ENCODE measurements around the gene RPP40.

The RPP40 gene

DNA sequence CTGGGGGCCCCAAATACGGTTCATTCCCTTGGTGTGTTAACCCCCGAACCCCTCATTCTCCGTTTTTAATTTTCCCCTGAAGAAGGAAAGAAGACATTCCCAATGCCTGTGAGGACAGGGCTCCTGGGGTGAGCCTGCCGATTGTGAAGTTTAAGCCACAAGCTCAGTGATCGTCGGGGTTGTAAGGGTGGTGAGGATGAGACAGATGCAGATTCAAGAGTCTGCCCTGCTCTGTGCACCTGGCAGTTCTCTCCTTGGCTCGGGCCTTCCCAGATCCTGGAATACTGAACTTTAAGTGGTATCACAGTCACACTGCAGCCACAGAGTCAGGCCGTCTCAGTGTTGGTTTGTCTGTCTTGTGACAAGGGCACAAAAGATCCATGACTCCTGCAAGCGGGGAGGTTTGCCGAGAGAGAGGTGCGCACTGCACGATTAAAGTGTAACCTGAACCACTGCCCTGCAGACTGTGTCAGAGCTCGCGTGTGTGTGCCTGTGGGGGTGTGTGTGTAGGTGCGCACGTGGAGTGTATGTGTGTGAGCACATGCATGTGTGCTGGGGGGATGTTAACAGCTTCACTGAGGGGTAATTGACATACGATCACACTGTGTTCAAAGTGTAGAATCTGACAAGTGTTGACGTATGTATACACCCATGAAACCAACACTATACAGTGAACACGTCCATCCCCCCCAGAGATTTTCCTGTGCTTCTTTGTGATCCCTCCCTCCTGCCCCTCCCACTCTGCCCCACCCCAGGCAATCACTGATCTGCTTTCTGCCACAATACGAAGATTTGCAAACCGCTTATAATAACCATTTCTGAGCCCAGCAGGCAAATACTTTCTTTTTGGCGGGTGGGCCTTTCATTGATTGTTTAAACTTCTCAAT is 38.9 kb downstream of the RPP40 start:
- DNase-seq (ENCODE audit: low read depth), result no peak
- no peak overlapping the region for H3K4me3 ChIP-seq (ENCODE audit: low read depth, low read length)
- TF ChIP-seq, protein P1, sequence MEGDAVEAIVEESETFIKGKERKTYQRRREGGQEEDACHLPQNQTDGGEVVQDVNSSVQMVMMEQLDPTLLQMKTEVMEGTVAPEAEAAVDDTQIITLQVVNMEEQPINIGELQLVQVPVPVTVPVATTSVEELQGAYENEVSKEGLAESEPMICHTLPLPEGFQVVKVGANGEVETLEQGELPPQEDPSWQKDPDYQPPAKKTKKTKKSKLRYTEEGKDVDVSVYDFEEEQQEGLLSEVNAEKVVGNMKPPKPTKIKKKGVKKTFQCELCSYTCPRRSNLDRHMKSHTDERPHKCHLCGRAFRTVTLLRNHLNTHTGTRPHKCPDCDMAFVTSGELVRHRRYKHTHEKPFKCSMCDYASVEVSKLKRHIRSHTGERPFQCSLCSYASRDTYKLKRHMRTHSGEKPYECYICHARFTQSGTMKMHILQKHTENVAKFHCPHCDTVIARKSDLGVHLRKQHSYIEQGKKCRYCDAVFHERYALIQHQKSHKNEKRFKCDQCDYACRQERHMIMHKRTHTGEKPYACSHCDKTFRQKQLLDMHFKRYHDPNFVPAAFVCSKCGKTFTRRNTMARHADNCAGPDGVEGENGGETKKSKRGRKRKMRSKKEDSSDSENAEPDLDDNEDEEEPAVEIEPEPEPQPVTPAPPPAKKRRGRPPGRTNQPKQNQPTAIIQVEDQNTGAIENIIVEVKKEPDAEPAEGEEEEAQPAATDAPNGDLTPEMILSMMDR (IDR thresholded peaks at IDR 0.05; ENCODE audit: insufficient read depth, low read depth, low read length, missing control alignments), result no peak

DNA sequence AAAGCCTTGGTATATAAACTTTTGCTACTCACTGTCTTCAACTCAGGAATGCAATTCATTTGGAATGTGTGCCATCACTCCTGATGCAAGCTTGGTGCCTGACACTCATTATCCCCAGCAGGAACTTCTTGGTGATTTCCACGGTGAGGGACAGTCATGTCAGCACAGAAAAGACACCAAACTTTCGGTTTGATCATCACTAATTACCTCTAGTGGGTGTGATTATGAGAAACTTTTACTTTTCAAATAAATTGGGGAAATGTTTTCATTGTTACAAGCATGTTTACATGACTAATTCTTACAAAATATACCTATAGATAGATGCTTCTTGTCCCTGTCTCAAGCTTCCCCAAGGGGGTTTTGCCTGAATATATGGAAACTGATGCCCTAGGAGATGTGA is 40.9 kb downstream of the RPP40 start:
- H3K4me3 ChIP-seq (ENCODE audit: low read depth, low read length), result no peak overlapping the region
- DNase-seq (ENCODE audit: low read depth), result no peak
- TF ChIP-seq, protein P1 (IDR thresholded peaks at IDR 0.05; ENCODE audit: insufficient read depth, low read depth, low read length, missing control alignments), result no peak

DNA sequence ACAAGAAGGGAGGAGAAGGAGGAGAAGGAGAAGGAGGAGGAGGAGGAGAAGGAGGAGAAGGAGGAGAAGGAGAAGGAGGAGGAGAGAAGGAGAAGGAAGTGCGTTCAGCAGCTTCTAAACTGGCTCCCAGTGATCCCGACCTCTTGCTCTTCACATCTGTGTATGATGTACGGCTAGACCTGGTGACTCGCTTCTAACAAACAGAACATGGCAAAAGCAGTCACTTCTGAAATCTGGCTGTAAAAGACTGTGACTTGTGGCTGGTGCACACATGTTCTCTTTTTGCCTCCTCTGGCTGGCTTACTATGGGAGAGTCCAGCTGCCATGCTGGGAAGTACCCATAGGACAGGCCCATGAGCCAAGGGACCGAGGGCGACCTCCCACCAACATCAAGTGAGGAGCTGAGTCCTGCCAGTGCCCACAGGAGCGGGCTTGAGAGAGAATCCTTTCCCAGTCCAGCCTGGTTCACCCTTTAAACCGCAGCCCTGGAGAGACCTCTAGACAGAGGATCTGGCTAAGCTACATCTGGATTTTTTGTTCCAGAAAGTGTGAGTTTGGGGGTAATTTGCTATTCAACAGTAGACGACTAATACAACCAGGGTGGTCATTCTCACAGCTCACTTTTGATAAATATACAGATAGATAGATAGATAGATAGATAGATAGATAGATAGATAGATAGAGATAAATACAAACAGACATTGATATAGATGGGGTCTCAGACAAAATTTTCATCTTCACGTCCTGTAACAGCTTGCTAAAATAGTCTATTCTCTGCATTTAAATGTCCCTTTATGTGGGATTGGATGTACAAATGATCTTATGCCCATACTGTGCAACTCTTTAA is 42.3 kb downstream of the RPP40 start:
- no peak overlapping the region for H3K4me3 ChIP-seq (ENCODE audit: low read depth, low read length)
- TF ChIP-seq, protein P1 (IDR thresholded peaks at IDR 0.05; ENCODE audit: insufficient read depth, low read depth, low read length, missing control alignments), result no peak
- DNase-seq (ENCODE audit: low read depth), result no peak

DNA sequence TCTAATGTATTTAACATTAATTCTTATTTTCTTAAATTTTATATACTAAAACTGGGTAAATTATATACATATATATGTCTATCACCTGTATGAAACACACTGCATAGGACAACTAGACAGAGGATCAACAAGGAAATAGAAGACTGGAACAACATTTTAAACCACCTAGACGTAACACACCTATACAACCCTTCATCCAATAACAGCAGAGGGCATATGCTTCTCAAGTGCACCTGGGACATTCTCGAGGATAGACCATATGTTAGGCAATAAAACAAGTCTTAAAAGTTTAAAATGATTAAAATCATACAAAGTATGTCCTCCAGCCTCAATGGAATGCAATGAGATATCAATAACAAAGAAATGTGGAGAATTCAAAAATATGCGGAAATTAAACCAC is 45.2 kb downstream of the RPP40 start:
- TF ChIP-seq, protein P1 (IDR thresholded peaks at IDR 0.05; ENCODE audit: insufficient read depth, low read depth, low read length, missing control alignments), result no peak
- H3K4me3 ChIP-seq (ENCODE audit: low read depth, low read length), result no peak overlapping the region
- DNase-seq (ENCODE audit: low read depth), result no peak

DNA sequence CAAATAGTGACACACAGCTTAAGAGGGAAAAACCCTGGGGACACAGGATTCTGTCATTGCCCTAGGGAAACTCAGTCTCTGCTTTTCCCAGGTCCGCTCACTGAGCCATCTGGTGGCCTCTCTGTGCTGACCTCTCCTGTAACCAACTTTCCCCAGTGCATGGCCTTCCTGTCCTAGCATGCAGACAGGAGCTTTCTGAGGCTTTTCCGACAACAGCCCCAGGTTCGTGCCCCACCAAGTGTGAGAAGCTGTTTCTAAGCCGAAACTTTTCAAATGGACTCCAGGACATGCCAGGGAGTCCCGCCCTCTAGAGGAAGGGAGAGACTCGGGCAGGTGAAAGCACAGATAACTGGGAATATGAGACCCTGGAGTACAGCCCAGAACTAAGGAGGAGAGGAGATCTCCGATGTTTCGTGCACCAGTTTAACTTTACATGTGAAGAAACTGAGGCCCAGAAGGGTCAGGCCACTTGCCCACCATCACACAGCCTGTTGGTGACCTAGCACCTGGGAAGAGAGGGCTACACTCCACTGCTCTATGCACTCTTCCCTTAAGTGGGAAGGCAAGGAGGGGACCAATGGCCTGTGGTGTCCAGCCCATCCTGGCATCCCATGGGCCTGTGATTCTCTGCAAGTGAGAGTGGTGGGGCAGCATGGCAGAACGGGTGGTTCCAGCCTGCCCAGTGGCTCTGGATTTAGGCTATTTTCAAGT is 46.2 kb downstream of the RPP40 start:
- H3K4me3 ChIP-seq (ENCODE audit: low read depth, low read length), result no peak overlapping the region
- DNase-seq (ENCODE audit: low read depth), result no peak
- TF ChIP-seq, protein P1 (IDR thresholded peaks at IDR 0.05; ENCODE audit: insufficient read depth, low read depth, low read length, missing control alignments), result no peak

DNA sequence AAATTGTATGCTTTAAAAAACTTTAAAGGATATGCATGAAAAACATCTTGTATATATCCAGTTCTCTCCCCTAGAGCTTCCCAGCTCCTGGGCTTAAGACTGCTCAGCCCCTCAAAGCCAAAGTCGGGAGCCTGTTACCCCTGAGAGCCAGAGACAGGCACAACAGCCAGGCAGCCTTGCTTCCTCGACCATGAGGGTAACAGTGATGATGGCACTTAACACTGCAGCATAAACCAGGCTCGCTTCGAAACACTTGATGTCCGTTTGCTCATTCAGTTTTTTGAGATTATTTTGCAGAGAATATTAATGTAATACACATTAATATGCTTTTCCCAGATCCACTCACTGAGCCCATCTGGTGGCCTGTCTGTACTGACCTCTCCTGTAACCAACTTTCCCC is 47.2 kb downstream of the RPP40 start:
- no peak for DNase-seq (ENCODE audit: low read depth)
- TF ChIP-seq, protein P1 (IDR thresholded peaks at IDR 0.05; ENCODE audit: insufficient read depth, low read depth, low read length, missing control alignments), result no peak
- no peak overlapping the region for H3K4me3 ChIP-seq (ENCODE audit: low read depth, low read length)
